ENCODE data around the gene TECRL.

DNA sequence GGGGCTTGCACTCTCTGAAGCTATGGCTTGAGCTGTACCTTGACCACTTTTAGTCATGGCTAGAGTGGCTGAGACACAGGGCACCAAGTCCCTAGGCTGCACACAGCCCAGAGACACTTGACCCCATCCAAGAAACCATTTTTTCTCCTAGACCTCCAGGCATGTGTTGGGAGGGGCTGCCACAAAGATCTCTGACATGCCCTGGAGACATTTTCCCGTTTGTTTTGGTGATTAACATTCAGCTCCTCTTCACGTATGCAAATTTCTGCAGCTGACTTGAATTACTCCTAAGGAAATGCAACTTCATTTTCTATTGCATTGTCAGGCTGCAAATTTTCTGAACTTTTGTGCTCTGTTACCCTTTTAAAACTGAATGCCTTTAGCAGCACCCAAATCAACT, 142.6 kb downstream of the TECRL start:
- no peak for TF ChIP-seq EZH2 (IDR thresholded peaks at IDR 0.05; ENCODE audit: borderline replicate concordance, low read length)
- TF ChIP-seq, protein P1, sequence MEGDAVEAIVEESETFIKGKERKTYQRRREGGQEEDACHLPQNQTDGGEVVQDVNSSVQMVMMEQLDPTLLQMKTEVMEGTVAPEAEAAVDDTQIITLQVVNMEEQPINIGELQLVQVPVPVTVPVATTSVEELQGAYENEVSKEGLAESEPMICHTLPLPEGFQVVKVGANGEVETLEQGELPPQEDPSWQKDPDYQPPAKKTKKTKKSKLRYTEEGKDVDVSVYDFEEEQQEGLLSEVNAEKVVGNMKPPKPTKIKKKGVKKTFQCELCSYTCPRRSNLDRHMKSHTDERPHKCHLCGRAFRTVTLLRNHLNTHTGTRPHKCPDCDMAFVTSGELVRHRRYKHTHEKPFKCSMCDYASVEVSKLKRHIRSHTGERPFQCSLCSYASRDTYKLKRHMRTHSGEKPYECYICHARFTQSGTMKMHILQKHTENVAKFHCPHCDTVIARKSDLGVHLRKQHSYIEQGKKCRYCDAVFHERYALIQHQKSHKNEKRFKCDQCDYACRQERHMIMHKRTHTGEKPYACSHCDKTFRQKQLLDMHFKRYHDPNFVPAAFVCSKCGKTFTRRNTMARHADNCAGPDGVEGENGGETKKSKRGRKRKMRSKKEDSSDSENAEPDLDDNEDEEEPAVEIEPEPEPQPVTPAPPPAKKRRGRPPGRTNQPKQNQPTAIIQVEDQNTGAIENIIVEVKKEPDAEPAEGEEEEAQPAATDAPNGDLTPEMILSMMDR (IDR thresholded peaks at IDR 0.05; ENCODE audit: low read length) = no peak
